CD14-positive monocyte (primary cell): ENCODE data around the gene PCNT. TPM values are rescaled to one million over a fixed set of nuclear protein-coding genes. Genes with fewer than 3 reads are reported as not detected.

Experiments
- DNase-seq, 3 donors: peaks; one replicate each; pipeline ENCODE4 v3.0.0-alpha.2; 2011 to 2022
- H2AFZ ChIP-seq: 2 replicates; pipeline ENCODE4 v1.6.0; 2012; ENCODE audit warnings: mild to moderate bottlenecking, low read depth, low read length, inconsistent platforms; ENCODE audit not compliant: insufficient read depth, poor library complexity, severe bottlenecking
- H3K27ac ChIP-seq, 2 donors: 1 replicate in 1 of 2; 2 replicates in 1 of 2; pipeline ENCODE4 v1.5.1; 2012 to 2013; ENCODE audit warnings: low read length in 2 of 2, control low read depth in 1 of 2, inconsistent platforms in 1 of 2, low read depth in 1 of 2, mild to moderate bottlenecking in 1 of 2
- H3K27me3 ChIP-seq, 2 donors: one replicate each; pipeline versions ENCODE4 v1.6.0 to v1.6.1; 2011 to 2013; ENCODE audit warnings: low read length in 2 of 2; ENCODE audit not compliant: control insufficient read depth in 2 of 2, insufficient read depth in 2 of 2
- H3K36me3 ChIP-seq, 2 donors: replicated peaks in 1 of 2; 1 replicate in 1 of 2; 2 replicates in 1 of 2; pipeline versions ENCODE4 v1.5.1 to v1.6.1; 2012 to 2013; ENCODE audit warnings: low read length in 2 of 2, control low read depth in 1 of 2, inconsistent platforms in 1 of 2, mild to moderate bottlenecking in 1 of 2; ENCODE audit not compliant: insufficient read depth in 2 of 2, control insufficient read depth in 1 of 2
- H3K4me1 ChIP-seq, 2 donors: 1 replicate in 1 of 2; 2 replicates in 1 of 2; pipeline versions ENCODE4 v1.5.1 to v1.6.1; 2012 to 2013; ENCODE audit warnings: low read length in 2 of 2, control low read depth in 1 of 2, inconsistent platforms in 1 of 2, mild to moderate bottlenecking in 1 of 2, moderate library complexity in 1 of 2; ENCODE audit not compliant: insufficient read depth in 2 of 2, control insufficient read depth in 1 of 2
- H3K4me2 ChIP-seq: replicated peaks from 2 replicates; pipeline ENCODE3; 2012; ENCODE audit warnings: low read length, moderate library complexity, mild to moderate bottlenecking; ENCODE audit not compliant: poor library complexity, severe bottlenecking; ENCODE audit errors: extremely low read depth
- H3K4me3 ChIP-seq, 3 experiments: fragments of 200-600 bp in 1 of 3; sonication (generic) in 1 of 3; replicated peaks in 1 of 3; 1 replicate in 2 of 3; 2 replicates in 1 of 3; pipeline ENCODE4 v1.5.1; 2011 to 2013; ENCODE audit warnings: low read length in 3 of 3, mild to moderate bottlenecking in 3 of 3, control low read depth in 2 of 3, low read depth in 2 of 3, inconsistent platforms in 1 of 3, moderate library complexity in 1 of 3
- H3K79me2 ChIP-seq: 2 replicates; pipeline ENCODE4 v1.6.0; 2012; ENCODE audit warnings: mild to moderate bottlenecking, control low read depth, inconsistent platforms, low read length, moderate library complexity; ENCODE audit not compliant: insufficient read depth
- H3K9ac ChIP-seq: 2 replicates; pipeline ENCODE4 v1.6.0; 2017; ENCODE audit warnings: low read length, mild to moderate bottlenecking; ENCODE audit not compliant: insufficient read depth, poor library complexity, severe bottlenecking
- H3K9me3 ChIP-seq, 2 donors: replicated peaks in 1 of 2; 1 replicate in 1 of 2; 2 replicates in 1 of 2; pipeline versions ENCODE4 v1.5.1 to v1.6.1; 2012 to 2013; ENCODE audit warnings: low read length in 2 of 2, control low read depth in 1 of 2; ENCODE audit not compliant: control insufficient read depth in 1 of 2, insufficient read depth in 1 of 2
- H4K20me1 ChIP-seq: 2 replicates; pipeline ENCODE4 v1.6.0; 2012; ENCODE audit warnings: mild to moderate bottlenecking, low read length, control low read depth, moderate library complexity; ENCODE audit not compliant: insufficient read depth
- H3K27ac Mint-ChIP-seq, 7 donors: one replicate each; pipeline ENCODE4 v1.8.0; 2020; ENCODE audit warnings: mild to moderate bottlenecking in 7 of 7, mixed read lengths in 7 of 7, moderate library complexity in 6 of 7, inconsistent platforms in 2 of 7
- H3K27me3 Mint-ChIP-seq, 3 donors: one replicate each; pipeline ENCODE4 v1.8.0; 2021 to 2022; ENCODE audit warnings: low read depth in 3 of 3, mild to moderate bottlenecking in 3 of 3, mixed read lengths in 3 of 3, moderate library complexity in 3 of 3, inconsistent platforms in 1 of 3
- H3K36me3 Mint-ChIP-seq, 2 donors: one replicate each; pipeline ENCODE4 v1.8.0; 2020; ENCODE audit warnings: mixed read lengths in 2 of 2, inconsistent platforms in 1 of 2, mild to moderate bottlenecking in 1 of 2
- H3K4me1 Mint-ChIP-seq: one replicate; pipeline ENCODE4 v1.8.0; 2020; ENCODE audit warnings: mild to moderate bottlenecking, mixed read lengths
- H3K4me3 Mint-ChIP-seq, 2 donors: one replicate each; pipeline ENCODE4 v1.8.0; 2020; ENCODE audit warnings: mild to moderate bottlenecking in 2 of 2, mixed read lengths in 2 of 2, moderate library complexity in 1 of 2
- H3K9me3 Mint-ChIP-seq, 7 donors: one replicate each; pipeline ENCODE4 v1.8.0; 2020 to 2022; ENCODE audit warnings: mixed read lengths in 7 of 7, mild to moderate bottlenecking in 6 of 7, moderate library complexity in 6 of 7, inconsistent platforms in 2 of 7
- CTCF ChIP-seq: fragments of 200-600 bp; IDR thresholded peaks from one replicate; pipeline ENCODE4 v1.8.0; 2022; ENCODE audit warnings: antibody characterized with exemption, mild to moderate bottlenecking
- WGBS: methylation state at CpG from one replicate; pipeline ENCODE4 v1.1.5; 2013; ENCODE audit warnings: missing lambda C conversion rate; ENCODE audit not compliant: insufficient coverage; 5-methylcytosine and 5-hydroxymethylcytosine counted together
- intact Hi-C, 2 donors: fragments of 100-400 bp; cut with micrococcal nuclease; formaldehyde crosslinking; loops; one replicate each; pipeline versions ENCODE4 v1.15.0 to v1.15.1; 2023
- polyA plus RNA-seq, 3 donors: library from polyadenylated mRNA; depleted of rRNA in 1 of 3; unstranded in 2 of 3; stranded (reverse) in 1 of 3; fragments of 300-500 nt in 2 of 3; fragments of >200 nt in 1 of 3; fragmentation: Illumina TruSeq in 2 of 3; gene quantifications; 1 replicate in 2 of 3; 2 replicates in 1 of 3; pipeline ENCODE4 v1.2.3, GENCODE V29; 2012 to 2021

Gene PCNT
- polyA plus RNA-seq, 3 donors, result 4.2 to 16.3 (median 5.1) TPM

DNA sequence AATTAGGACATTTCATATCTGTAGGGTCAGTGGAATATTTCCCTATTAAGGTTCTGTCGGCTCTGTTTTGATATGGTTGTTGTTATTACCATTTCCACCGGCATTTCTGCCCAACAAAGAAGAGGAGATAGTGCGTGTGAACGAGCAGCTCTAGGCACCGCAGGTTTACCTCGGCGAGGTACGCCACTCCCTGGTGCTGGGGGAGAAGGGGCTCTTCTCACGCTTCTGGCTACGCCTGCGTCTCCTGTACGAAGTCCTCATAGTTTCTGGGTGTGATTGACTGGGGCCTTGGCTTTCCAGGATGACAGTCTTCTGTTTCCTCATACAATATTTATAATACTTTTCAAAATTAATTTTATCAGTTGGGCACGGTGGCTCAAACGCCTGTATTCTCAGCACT, 80.3 kb downstream of the PCNT start:
- H3K27me3 Mint-ChIP-seq, result no peaks in the 10 kb centered on the region
- H3K27ac Mint-ChIP-seq, result no peak overlapping the region
- Histone ChIP-seq H4K20me1 (no peaks in the 10 kb centered on the region), H3K4me2 (no peak overlapping the region), H2AFZ (no peak overlapping the region), H3K79me2 (no peaks in the 10 kb centered on the region), H3K27ac (no peak overlapping the region), H3K4me3 (no peak overlapping the region), H3K4me1 (no peaks in the 10 kb centered on the region), H3K9me3 (no peaks in the 10 kb centered on the region), H3K27me3 (no peaks in the 10 kb centered on the region), H3K36me3 (peaks cover 49 to 75% of the 10 kb centered on the region in 2 donors), H3K9ac (no peak overlapping the region)
- H3K4me3 Mint-ChIP-seq, result no peak overlapping the region
- H3K4me1 Mint-ChIP-seq, result no peaks in the 10 kb centered on the region
- peaks cover 60 to 77% of the 10 kb centered on the region in 2 donors for H3K36me3 Mint-ChIP-seq
- no peak for DNase-seq
- WGBS, result 98% methylated on average over 8 of the region's 14 CpGs
- no peak for TF ChIP-seq CTCF
- intact Hi-C loops, result no loop called here
- H3K9me3 Mint-ChIP-seq, result no peaks in the 10 kb centered on the region

DNA sequence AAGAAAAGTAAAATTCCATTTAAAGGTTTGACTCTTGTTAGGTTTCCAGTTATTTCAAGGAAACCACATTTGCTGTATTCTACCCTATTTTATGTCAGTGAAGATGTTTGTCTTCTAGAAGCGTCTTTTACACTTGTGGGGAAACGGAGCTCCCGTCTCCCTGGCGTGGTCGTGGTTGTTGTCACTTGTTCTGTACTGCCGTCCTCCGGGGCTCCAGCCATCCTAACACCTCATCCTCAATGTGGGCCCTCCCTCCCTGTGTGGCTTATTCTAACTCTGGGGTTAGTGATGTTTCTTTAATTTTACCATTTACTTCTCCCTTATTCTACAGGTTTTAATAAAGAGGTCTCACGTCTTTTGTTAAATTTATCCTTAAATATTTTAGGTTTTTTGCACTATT, 82.0 kb downstream of the PCNT start:
- H3K36me3 Mint-ChIP-seq, result peaks cover 58 to 79% of the 10 kb centered on the region in 2 donors
- H3K27ac Mint-ChIP-seq, result no peak overlapping the region
- H3K4me1 Mint-ChIP-seq, result no peaks in the 10 kb centered on the region
- no peak for DNase-seq
- Histone ChIP-seq H4K20me1 (no peaks in the 10 kb centered on the region), H3K36me3 (peaks cover 47 to 75% of the 10 kb centered on the region in 2 donors), H3K27me3 (no peaks in the 10 kb centered on the region), H3K27ac (no peak overlapping the region), H2AFZ (no peak overlapping the region), H3K79me2 (no peaks in the 10 kb centered on the region), H3K4me3 (no peak overlapping the region), H3K9me3 (no peaks in the 10 kb centered on the region), H3K4me2 (no peak overlapping the region), H3K4me1 (no peaks in the 10 kb centered on the region), H3K9ac (no peak overlapping the region)
- H3K27me3 Mint-ChIP-seq, result no peaks in the 10 kb centered on the region
- no CpG with 5 or more reads among the region's 8 CpGs for WGBS
- H3K4me3 Mint-ChIP-seq, result no peak overlapping the region
- no peaks in the 10 kb centered on the region for H3K9me3 Mint-ChIP-seq
- TF ChIP-seq CTCF, result no peak
- intact Hi-C loops, result no loop called here
